Measurements from ENCODE around the gene NFE2L3.
"Not testable (repeated sequence)": the region's sequence is repeated elsewhere in the genome, so short reads cannot be mapped to it uniquely, and the experiment has no call there.

Gene NFE2L3

DNA sequence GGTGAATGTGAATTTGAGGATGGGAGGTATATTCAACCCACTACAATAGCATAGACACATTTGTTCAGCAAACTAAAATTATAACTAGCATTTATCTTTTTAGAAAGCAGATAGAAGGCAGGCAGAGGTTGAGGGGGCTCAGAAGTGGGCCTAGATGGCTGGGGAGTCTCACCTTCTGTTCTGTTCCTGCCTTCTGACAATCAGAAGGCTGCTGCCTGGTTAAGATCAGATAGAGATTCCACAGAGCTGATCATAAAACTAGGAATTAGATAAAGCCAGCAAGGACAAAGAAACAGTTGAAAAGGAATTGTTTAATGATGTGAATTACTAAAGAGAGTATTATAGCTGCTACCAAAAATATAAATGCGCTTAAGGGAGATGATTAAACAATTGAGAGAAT, 11.6 kb upstream of the NFE2L3 start:
- DNase-seq (ENCODE audit: extremely low read depth, low read depth): no peak
- TF ChIP-seq, protein P1, sequence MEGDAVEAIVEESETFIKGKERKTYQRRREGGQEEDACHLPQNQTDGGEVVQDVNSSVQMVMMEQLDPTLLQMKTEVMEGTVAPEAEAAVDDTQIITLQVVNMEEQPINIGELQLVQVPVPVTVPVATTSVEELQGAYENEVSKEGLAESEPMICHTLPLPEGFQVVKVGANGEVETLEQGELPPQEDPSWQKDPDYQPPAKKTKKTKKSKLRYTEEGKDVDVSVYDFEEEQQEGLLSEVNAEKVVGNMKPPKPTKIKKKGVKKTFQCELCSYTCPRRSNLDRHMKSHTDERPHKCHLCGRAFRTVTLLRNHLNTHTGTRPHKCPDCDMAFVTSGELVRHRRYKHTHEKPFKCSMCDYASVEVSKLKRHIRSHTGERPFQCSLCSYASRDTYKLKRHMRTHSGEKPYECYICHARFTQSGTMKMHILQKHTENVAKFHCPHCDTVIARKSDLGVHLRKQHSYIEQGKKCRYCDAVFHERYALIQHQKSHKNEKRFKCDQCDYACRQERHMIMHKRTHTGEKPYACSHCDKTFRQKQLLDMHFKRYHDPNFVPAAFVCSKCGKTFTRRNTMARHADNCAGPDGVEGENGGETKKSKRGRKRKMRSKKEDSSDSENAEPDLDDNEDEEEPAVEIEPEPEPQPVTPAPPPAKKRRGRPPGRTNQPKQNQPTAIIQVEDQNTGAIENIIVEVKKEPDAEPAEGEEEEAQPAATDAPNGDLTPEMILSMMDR (IDR thresholded peaks at IDR 0.05; ENCODE audit: low read depth, low read length): no peak

DNA sequence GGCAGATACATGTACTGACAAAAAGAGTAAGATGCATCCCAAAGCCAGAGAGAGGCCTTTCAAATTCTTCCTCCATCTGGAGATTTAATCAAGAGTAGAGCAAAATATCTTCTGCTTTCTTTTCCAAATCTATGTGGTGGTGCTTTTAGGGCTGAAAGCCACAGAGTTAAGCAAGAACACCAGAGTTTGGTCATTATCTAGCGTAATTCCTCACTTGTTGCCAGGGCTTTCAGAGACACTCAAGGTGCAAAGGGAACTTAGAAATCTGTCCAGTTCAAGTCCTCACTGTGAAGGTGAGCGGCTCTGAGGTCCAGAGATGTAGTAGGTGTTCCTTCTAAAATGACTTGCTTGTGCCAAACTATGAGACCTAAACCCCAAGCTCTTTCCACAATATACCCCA, 10.9 kb upstream of the NFE2L3 start:
- TF ChIP-seq, protein P1 (IDR thresholded peaks at IDR 0.05; ENCODE audit: low read depth, low read length): no peak
- no peak for DNase-seq (ENCODE audit: extremely low read depth, low read depth)

DNA sequence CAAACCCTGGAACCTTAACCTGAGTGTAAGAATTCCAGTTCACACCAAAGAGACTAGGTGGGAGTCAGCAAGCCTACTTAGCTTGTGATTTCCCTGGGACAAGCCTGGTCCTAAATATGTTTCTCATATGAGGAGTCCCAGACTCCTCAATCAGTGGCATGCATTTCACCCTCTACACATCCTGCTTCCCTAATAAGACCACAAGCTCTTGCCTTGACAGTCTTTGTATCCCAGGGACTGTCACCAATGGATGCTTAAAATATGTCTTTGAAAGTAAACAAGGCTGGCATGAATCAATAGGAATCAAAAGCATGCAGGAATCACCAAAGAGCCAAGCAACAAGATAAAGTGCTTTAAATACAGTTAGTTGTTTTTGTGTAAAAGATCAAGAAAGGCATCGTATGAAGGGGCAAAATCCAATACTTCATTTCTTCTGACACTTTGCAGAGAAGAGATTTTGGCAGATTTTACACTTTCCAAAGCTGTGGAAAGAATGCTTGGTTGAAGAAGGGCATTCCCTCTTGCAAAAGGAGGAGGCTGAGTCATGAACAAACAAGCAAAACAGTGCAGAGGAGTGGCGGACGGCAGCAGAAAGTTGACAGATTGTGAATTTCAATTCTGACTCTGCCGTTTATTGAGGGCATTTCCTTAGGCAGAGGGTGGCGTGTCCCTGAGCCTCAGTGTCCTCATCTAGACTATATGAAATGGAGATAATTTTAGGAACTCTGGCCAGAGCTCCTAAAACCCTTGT, 8.5 kb upstream of the NFE2L3 start:
- DNase-seq (ENCODE audit: extremely low read depth, low read depth): no peak

DNA sequence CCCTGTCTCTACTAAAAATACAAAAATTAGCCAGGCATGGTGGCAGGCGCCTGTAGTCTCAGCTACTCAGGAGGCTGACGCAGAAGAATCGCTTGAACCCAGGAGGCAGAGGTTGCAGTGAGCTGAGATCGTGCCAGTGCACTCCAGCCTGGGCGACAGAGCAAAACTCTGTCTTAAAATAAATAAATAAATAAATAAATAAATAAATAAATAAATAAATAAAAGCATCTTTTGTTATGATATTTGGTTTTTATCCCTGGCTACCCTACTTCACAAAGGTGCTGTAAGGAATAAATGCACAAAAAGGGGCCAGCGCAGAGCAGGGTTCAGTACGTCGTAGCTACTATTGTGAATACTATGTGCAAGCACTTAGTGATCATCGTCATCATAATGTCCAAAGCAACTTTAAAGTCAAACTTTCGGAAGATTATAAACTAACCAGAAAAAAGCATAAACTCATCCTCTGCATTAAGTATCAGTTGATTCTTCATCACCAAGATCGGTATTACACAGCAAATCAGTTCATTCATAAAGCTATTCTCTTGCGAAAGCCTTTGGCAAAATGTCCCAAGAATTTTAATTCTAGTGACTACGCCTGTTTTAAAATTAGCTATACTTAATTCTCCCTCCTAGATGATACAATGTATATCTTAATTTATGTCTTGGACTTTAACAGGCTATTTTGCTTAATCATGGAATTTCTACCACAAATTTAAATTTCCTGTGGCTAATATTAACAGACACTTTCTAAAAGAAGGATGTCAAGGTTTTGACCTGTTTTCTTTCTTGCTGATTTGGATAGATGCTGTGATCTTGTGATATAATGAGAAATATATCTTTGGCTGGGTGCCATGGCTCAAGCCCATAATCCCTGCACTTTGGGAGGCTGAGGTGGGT, 7.6 kb upstream of the NFE2L3 start:
- TF ChIP-seq, protein P1 (IDR thresholded peaks at IDR 0.05; ENCODE audit: low read depth, low read length): no peak
- DNase-seq (ENCODE audit: extremely low read depth, low read depth): no peak

More for the DNA sequence above, 8.5 kb upstream of the NFE2L3 start:
- TF ChIP-seq, protein P1 (IDR thresholded peaks at IDR 0.05; ENCODE audit: low read depth, low read length): no peak

DNA sequence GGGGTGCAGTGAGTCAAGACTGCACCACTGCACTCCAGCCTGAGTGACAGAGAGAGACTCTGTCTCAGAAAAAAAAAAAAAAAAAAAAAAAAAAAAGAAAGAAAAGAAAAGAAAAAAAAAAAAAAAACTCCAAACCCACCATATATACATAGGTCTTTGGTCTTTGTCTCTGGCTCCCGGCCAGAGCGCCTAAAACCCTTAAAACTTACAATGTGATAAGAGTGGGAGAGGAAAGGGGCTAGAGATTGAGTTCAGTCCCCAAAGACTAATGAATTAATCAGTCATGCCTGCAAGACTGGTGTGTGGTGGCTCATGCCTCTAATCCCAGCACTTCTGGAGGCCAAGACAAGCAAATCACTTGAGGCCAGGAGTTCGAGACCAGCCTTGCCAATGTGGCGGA, 6.8 kb upstream of the NFE2L3 start:
- TF ChIP-seq, protein P1 (IDR thresholded peaks at IDR 0.05; ENCODE audit: low read depth, low read length): no peak
- DNase-seq (ENCODE audit: extremely low read depth, low read depth): no peak

DNA sequence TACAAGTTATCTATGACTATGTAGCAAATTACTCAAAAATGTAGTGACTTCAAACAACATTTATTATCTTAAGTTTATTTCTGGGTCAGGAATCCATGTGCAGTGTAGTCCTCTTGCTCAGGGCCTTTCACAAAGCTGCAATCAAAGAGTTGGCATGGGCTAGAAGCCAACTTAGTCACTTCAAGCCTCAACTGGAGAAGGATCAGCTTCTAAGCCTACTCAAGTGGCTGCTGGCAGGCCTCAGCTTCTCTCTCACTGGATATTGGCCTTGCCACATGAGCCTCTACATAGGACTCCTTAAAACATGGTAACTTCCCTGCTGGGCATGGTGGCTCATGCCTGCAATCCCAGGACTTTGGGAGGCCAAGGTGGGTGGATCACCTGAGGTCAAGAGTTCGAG, 5.0 kb upstream of the NFE2L3 start:
- TF ChIP-seq, protein P1 (IDR thresholded peaks at IDR 0.05; ENCODE audit: low read depth, low read length): no peak
- no peak for DNase-seq (ENCODE audit: extremely low read depth, low read depth)

DNA sequence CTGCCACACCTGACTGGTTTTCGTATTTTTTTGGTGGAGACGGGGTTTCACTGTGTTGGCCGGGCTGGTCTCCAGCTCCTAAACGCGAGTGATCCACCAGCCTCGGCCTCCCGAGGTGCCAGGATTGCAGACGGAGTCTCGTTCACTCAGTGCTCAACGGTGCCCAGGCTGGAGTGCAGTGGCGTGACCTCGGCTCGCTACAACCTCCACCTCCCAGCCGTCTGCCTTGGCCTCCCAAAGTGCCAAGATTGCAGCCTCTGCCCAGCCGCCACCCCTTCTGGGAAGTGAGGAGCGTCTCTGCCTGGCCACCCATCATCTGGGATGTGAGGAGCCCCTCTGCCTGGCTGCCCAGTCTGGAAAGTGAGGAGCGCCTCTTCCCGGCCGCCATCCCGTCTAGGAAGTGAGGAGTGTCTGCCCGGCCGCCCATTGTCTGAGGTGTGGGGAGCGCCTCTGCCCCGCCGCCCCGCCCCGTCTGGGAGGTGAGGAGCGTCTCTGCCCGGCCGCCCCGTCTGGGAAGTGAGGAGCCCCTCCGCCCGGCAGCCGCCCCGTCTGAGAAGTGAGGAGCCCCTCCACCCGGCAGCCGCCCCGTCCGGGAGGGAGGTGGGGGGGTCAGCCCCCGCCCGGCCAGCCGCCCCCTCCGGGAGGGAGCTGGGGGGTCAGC, 4.2 kb upstream of the NFE2L3 start:
- not testable (repeated sequence) for DNase-seq (ENCODE audit: extremely low read depth, low read depth)

DNA sequence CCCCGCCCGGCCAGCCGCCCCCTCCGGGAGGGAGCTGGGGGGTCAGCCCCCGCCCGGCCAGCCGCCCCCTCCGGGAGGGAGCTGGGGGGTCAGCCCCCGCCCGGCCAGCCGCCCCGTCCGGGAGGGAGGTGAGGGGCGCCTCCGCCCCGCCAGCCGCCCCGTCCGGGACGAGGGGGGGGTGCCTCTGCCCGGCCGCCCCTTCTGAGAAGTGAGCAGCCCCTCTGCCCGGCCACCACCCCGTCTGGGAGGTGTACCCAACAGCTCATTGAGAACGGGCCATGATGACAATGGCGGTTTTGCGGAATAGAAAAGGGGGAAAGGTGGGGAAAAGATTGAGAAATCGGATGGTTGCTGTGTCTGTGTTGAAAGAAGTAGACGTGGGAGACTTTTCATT, 3.7 kb upstream of the NFE2L3 start:
- not testable (repeated sequence) for DNase-seq (ENCODE audit: extremely low read depth, low read depth)

All from AG09319 (cell line).